Erythroblast (primary cell): ENCODE results near the gene IL18RAP.

Experiments used
- GATA1 ChIP-seq: IDR thresholded peaks from 2 replicates; pipeline ENCODE4 v1.6.1; 2011; ENCODE audit warnings: low read depth, mild to moderate bottlenecking, control low read depth, low read length, moderate library complexity
- POLR2A ChIP-seq: IDR thresholded peaks from 2 replicates; pipeline ENCODE4 v1.6.1; 2011; ENCODE audit warnings: mild to moderate bottlenecking, low read length

DNA sequence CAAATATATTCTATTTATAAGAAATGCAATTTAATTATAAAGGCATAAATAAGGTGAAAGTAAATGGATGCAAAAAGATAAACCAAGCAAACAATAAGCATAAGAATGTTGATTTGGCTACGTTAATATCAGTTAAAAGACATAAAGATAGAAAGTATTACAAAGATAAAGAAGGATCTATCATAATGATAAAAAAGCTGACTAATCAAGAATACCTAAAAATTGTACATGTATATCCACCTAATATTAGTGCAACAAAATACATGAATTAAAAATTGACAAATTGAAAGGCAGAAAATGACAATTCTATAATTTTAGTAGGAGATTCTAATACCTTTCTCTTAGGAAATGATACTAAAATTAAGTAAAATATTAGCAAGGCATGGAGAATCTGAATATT is 71.6 kb downstream of the IL18RAP start:
- TF ChIP-seq POLR2A: no peak
- TF ChIP-seq GATA1: no peak
